ENCODE measurements around the gene CCDC83. TPM values are rescaled to one million over a fixed set of nuclear protein-coding genes. Genes with fewer than 3 reads are reported as not detected.

The CCDC83 gene
- total and polyA plus RNA-seq, 2 experiments from 2014 or later = not detected

GRCh38 chr11:85945788-85946187, 90.6 kb downstream of the CCDC83 start:
- no peak overlapping the region for H3K4me3 ChIP-seq
- peaks cover 15% of the 10 kb centered on the region for H3K9me3 Mint-ChIP-seq
- H3K27ac ChIP-seq (ENCODE audit: low read depth) = no peak overlapping the region
- no peaks in the 10 kb centered on the region for H3K4me1 Mint-ChIP-seq
- no peaks in the 10 kb centered on the region for H3K36me3 ChIP-seq (ENCODE audit: insufficient read depth)
- H3F3A ChIP-seq (replicated peaks; ENCODE audit: low read depth) = no peaks in the 10 kb centered on the region
- no peak overlapping the region for H2AFZ ChIP-seq
- no peak overlapping the region for H3K4me3 Mint-ChIP-seq
- no peak for TF ChIP-seq EZH2phosphoT487 (IDR thresholded peaks at IDR 0.05; ENCODE audit: unreplicated experiment)
- TF ChIP-seq NANOG (IDR thresholded peaks at IDR 0.05; ENCODE audit: borderline replicate concordance) = no peak
- TF ChIP-seq STAT1 (IDR thresholded peaks at IDR 0.05; ENCODE audit: unreplicated experiment) = no peak
- TF ChIP-seq ZNF114 (CRISPR knock-in tag; IDR thresholded peaks at IDR 0.05) = no peak
- TF ChIP-seq REST (IDR thresholded peaks at IDR 0.05; ENCODE audit: unreplicated experiment) = no peak
- TF ChIP-seq, protein P1, sequence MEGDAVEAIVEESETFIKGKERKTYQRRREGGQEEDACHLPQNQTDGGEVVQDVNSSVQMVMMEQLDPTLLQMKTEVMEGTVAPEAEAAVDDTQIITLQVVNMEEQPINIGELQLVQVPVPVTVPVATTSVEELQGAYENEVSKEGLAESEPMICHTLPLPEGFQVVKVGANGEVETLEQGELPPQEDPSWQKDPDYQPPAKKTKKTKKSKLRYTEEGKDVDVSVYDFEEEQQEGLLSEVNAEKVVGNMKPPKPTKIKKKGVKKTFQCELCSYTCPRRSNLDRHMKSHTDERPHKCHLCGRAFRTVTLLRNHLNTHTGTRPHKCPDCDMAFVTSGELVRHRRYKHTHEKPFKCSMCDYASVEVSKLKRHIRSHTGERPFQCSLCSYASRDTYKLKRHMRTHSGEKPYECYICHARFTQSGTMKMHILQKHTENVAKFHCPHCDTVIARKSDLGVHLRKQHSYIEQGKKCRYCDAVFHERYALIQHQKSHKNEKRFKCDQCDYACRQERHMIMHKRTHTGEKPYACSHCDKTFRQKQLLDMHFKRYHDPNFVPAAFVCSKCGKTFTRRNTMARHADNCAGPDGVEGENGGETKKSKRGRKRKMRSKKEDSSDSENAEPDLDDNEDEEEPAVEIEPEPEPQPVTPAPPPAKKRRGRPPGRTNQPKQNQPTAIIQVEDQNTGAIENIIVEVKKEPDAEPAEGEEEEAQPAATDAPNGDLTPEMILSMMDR (conservative IDR thresholded peaks at IDR 0.05; ENCODE audit: low read depth in 2 of 2) = no peak
- TF ChIP-seq EZH2 (IDR thresholded peaks at IDR 0.05; ENCODE audit: low read depth, unreplicated experiment) = no peak
- TF ChIP-seq ETS1 (IDR thresholded peaks at IDR 0.05) = no peak
- TF ChIP-seq POLR2AphosphoS5 (IDR thresholded peaks at IDR 0.05; ENCODE audit: low read depth) = no peak
- no peak for TF ChIP-seq CREB1 (CRISPR knock-in tag; IDR thresholded peaks at IDR 0.05; ENCODE audit: low read depth)
- TF ChIP-seq, protein P2, sequence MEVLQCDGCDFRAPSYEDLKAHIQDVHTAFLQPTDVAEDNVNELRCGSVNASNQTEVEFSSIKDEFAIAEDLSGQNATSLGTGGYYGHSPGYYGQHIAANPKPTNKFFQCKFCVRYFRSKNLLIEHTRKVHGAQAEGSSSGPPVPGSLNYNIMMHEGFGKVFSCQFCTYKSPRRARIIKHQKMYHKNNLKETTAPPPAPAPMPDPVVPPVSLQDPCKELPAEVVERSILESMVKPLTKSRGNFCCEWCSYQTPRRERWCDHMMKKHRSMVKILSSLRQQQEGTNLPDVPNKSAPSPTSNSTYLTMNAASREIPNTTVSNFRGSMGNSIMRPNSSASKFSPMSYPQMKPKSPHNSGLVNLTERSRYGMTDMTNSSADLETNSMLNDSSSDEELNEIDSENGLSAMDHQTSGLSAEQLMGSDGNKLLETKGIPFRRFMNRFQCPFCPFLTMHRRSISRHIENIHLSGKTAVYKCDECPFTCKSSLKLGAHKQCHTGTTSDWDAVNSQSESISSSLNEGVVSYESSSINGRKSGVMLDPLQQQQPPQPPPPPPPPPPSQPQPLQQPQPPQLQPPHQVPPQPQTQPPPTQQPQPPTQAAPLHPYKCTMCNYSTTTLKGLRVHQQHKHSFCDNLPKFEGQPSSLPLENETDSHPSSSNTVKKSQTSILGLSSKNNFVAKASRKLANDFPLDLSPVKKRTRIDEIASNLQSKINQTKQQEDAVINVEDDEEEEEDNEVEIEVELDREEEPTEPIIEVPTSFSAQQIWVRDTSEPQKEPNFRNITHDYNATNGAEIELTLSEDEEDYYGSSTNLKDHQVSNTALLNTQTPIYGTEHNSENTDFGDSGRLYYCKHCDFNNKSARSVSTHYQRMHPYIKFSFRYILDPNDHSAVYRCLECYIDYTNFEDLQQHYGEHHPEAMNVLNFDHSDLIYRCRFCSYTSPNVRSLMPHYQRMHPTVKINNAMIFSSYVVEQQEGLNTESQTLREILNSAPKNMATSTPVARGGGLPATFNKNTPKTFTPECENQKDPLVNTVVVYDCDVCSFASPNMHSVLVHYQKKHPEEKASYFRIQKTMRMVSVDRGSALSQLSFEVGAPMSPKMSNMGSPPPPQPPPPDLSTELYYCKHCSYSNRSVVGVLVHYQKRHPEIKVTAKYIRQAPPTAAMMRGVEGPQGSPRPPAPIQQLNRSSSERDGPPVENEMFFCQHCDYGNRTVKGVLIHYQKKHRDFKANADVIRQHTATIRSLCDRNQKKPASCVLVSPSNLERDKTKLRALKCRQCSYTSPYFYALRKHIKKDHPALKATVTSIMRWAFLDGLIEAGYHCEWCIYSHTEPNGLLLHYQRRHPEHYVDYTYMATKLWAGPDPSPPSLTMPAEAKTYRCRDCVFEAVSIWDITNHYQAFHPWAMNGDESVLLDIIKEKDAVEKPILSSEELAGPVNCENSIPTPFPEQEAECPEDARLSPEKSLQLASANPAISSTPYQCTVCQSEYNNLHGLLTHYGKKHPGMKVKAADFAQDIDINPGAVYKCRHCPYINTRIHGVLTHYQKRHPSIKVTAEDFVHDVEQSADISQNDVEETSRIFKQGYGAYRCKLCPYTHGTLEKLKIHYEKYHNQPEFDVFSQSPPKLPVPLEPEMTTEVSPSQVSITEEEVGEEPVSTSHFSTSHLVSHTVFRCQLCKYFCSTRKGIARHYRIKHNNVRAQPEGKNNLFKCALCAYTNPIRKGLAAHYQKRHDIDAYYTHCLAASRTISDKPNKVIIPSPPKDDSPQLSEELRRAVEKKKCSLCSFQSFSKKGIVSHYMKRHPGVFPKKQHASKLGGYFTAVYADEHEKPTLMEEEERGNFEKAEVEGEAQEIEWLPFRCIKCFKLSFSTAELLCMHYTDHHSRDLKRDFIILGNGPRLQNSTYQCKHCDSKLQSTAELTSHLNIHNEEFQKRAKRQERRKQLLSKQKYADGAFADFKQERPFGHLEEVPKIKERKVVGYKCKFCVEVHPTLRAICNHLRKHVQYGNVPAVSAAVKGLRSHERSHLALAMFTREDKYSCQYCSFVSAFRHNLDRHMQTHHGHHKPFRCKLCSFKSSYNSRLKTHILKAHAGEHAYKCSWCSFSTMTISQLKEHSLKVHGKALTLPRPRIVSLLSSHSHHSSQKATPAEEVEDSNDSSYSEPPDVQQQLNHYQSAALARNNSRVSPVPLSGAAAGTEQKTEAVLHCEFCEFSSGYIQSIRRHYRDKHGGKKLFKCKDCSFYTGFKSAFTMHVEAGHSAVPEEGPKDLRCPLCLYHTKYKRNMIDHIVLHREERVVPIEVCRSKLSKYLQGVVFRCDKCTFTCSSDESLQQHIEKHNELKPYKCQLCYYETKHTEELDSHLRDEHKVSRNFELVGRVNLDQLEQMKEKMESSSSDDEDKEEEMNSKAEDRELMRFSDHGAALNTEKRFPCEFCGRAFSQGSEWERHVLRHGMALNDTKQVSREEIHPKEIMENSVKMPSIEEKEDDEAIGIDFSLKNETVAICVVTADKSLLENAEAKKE (CRISPR knock-in tag; IDR thresholded peaks at IDR 0.05) = no peak
- TF ChIP-seq JUNB (IDR thresholded peaks at IDR 0.05; ENCODE audit: unreplicated experiment) = no peak
- no peak for TF ChIP-seq ZNF331 (CRISPR knock-in tag; IDR thresholded peaks at IDR 0.05; ENCODE audit: low read depth)
- H3K79me2 ChIP-seq (replicated peaks; ENCODE audit: insufficient read depth) = no peaks in the 10 kb centered on the region
- H3K27ac Mint-ChIP-seq = no peak overlapping the region
- 0 out of 3 replicates have a peak, but pooled peaks cover 3% of the 10 kb centered on the region for H3K36me3 Mint-ChIP-seq (ENCODE audit: low read depth)
- H3K4me1 ChIP-seq (ENCODE audit: insufficient read depth) = no peaks in the 10 kb centered on the region
- peaks cover 2% of the 10 kb centered on the region for H3K27me3 Mint-ChIP-seq (ENCODE audit: insufficient read depth, low read depth, poor library complexity)
- no peaks in the 10 kb centered on the region for H3K27me3 ChIP-seq (ENCODE audit: insufficient read depth)
- H3K9me2 ChIP-seq (ENCODE audit: insufficient read depth) = no peaks in the 10 kb centered on the region
- H3K4me2 ChIP-seq = no peak overlapping the region
- H4K20me1 ChIP-seq (replicated peaks; ENCODE audit: insufficient read depth) = no peaks in the 10 kb centered on the region
- DNase-seq (ENCODE audit: low spot score) = no peak
- no peak for ATAC-seq
